Measurements from ENCODE around the gene NTRK1.

Gene NTRK1

DNA sequence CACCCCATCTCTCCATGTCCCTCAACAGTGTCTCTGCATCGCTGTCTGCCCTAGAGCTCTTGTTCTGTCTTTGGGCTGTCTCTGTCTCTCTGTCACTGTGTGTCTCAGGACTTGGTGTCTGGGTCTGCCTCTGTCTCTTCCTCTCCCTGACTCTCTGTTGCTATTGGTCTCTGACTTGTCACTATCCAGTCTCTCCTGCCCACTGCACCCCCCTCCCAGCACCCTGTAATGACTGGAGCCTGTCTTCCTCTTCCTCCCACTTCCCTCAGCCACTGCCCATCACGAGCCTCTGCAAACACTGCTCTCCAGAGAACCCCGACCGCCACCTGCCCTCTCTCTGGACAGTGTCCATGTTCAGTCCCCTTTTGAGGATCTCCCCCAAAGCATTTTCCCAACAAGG, 45.0 kb downstream of the NTRK1 start:
- no peak overlapping the region for H3K4me2 ChIP-seq (ENCODE audit: low read length)
- no peak overlapping the region for H3K27ac ChIP-seq
- H3K9me3 ChIP-seq (ENCODE audit: control insufficient read depth, low read length) = no peaks in the 10 kb centered on the region
- no peak overlapping the region for H3K4me3 ChIP-seq (ENCODE audit: low read depth, low read length)
- no peaks in the 10 kb centered on the region for H3K36me3 ChIP-seq (ENCODE audit: control insufficient read depth, insufficient read depth, low read length)
- TF ChIP-seq, protein P1, sequence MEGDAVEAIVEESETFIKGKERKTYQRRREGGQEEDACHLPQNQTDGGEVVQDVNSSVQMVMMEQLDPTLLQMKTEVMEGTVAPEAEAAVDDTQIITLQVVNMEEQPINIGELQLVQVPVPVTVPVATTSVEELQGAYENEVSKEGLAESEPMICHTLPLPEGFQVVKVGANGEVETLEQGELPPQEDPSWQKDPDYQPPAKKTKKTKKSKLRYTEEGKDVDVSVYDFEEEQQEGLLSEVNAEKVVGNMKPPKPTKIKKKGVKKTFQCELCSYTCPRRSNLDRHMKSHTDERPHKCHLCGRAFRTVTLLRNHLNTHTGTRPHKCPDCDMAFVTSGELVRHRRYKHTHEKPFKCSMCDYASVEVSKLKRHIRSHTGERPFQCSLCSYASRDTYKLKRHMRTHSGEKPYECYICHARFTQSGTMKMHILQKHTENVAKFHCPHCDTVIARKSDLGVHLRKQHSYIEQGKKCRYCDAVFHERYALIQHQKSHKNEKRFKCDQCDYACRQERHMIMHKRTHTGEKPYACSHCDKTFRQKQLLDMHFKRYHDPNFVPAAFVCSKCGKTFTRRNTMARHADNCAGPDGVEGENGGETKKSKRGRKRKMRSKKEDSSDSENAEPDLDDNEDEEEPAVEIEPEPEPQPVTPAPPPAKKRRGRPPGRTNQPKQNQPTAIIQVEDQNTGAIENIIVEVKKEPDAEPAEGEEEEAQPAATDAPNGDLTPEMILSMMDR (IDR thresholded peaks at IDR 0.05) = no peak
- no peaks in the 10 kb centered on the region for H3K27me3 ChIP-seq (ENCODE audit: control insufficient read depth, insufficient read depth, low read length)
- H3K79me2 ChIP-seq = no peaks in the 10 kb centered on the region
- H2AFZ ChIP-seq = no peak overlapping the region
- no peaks in the 10 kb centered on the region for H3K4me1 ChIP-seq
- no peak overlapping the region for H3K9ac ChIP-seq

DNA sequence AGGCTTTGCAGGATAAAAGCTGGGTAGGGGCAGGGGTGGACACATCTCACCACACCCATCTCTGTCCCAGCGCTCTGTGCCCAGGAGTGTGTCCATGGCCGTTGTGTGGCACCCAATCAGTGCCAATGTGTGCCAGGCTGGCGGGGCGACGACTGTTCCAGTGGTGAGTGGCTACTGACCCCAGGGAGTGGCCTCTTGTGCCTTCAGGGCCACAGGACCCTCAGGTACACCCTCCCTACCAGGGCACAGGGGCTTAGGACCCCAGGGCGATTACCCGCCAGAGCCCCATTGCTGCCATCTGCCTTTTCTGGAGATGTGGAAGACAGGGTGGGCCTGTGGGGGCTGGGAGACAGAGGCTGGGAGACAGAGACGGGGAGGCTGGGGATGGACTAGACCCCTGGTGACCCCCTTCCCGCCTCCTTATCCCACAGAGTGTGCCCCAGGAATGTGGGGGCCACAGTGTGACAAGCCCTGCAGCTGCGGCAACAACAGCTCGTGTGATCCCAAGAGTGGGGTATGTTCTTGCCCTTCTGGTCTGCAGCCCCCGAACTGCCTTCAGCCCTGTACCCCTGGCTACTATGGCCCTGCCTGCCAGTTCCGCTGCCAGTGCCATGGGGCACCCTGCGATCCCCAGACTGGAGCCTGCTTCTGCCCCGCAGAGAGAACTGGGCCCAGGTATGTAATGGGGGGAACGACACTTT, 45.7 kb downstream of the NTRK1 start:
- no peak overlapping the region for H3K9ac ChIP-seq
- no peak overlapping the region for H3K27ac ChIP-seq
- TF ChIP-seq, protein P1 (IDR thresholded peaks at IDR 0.05) = no peak
- no peaks in the 10 kb centered on the region for H3K4me1 ChIP-seq
- H3K36me3 ChIP-seq (ENCODE audit: control insufficient read depth, insufficient read depth, low read length) = no peaks in the 10 kb centered on the region
- no peak overlapping the region for H3K4me3 ChIP-seq (ENCODE audit: low read depth, low read length)
- no peak overlapping the region for H2AFZ ChIP-seq
- no peaks in the 10 kb centered on the region for H3K27me3 ChIP-seq (ENCODE audit: control insufficient read depth, insufficient read depth, low read length)
- no peak overlapping the region for H3K4me2 ChIP-seq (ENCODE audit: low read length)
- no peaks in the 10 kb centered on the region for H3K79me2 ChIP-seq
- no peaks in the 10 kb centered on the region for H3K9me3 ChIP-seq (ENCODE audit: control insufficient read depth, low read length)

DNA sequence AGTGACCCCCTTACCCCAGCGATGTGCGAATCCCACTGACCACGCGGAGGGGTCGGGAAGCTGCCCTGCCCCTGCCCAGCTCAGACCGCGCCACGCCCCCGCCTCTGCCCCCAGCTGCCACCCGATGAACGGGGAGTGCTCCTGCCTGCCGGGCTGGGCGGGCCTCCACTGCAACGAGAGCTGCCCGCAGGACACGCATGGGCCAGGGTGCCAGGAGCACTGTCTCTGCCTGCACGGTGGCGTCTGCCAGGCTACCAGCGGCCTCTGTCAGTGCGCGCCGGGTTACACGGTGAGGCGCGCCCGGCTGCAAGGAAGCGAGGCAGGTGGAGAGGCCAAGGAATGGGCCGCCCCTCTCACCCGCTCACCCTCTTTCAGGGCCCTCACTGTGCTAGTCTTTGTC, 47.9 kb downstream of the NTRK1 start:
- H3K27ac ChIP-seq = no peak overlapping the region
- TF ChIP-seq, protein P1 (IDR thresholded peaks at IDR 0.05) = no peak
- H3K4me3 ChIP-seq (ENCODE audit: low read depth, low read length) = no peak overlapping the region
- H3K36me3 ChIP-seq (ENCODE audit: control insufficient read depth, insufficient read depth, low read length) = no peaks in the 10 kb centered on the region
- H3K79me2 ChIP-seq = no peaks in the 10 kb centered on the region
- H3K9me3 ChIP-seq (ENCODE audit: control insufficient read depth, low read length) = no peaks in the 10 kb centered on the region
- no peak overlapping the region for H2AFZ ChIP-seq
- no peaks in the 10 kb centered on the region for H3K27me3 ChIP-seq (ENCODE audit: control insufficient read depth, insufficient read depth, low read length)
- no peaks in the 10 kb centered on the region for H3K4me1 ChIP-seq
- H3K9ac ChIP-seq = no peak overlapping the region
- no peak overlapping the region for H3K4me2 ChIP-seq (ENCODE audit: low read length)

DNA sequence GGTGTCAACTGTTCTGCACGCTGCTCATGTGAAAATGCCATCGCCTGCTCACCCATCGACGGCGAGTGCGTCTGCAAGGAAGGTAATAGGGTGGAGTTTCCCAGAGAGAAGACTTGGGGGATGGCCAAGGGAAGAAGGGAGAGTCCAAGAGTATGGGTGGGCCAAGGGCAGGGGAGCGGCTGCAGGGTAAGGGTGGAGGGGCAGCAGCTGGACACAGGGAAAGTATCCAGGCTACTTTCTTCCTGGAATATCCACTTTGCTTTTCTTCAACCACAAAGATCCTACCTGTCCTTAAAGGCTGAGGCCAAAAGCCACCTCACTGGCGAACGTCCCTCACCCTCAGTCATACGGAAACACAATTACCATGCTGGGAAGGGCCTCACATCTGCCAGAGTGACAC, 48.3 kb downstream of the NTRK1 start:
- Histone ChIP-seq H3K4me1 (no peaks in the 10 kb centered on the region), H3K4me3 (ENCODE audit: low read depth, low read length) (no peak overlapping the region), H3K36me3 (ENCODE audit: control insufficient read depth, insufficient read depth, low read length) (no peaks in the 10 kb centered on the region), H3K79me2 (no peaks in the 10 kb centered on the region), H3K9me3 (ENCODE audit: control insufficient read depth, low read length) (no peaks in the 10 kb centered on the region), H3K9ac (no peak overlapping the region), H3K27me3 (ENCODE audit: control insufficient read depth, insufficient read depth, low read length) (no peaks in the 10 kb centered on the region), H3K27ac (no peak overlapping the region), H3K4me2 (ENCODE audit: low read length) (no peak overlapping the region), H2AFZ (no peak overlapping the region)
- TF ChIP-seq, protein P1 (IDR thresholded peaks at IDR 0.05) = no peak

DNA sequence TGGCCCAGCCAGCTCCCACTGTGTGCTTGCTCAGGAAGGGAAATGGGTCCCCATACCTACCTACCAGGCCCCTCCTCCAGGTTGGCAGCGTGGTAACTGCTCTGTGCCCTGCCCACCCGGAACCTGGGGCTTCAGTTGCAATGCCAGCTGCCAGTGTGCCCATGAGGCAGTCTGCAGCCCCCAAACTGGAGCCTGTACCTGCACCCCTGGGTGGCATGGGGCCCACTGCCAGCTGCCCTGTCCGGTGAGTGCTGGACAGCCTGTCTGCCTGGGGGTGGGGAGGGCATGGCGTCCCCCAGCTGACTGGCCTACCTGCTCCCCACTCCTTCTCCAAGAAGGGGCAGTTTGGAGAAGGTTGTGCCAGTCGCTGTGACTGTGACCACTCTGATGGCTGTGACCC, 49.0 kb downstream of the NTRK1 start:
- H3K27me3 ChIP-seq (ENCODE audit: control insufficient read depth, insufficient read depth, low read length) = no peaks in the 10 kb centered on the region
- no peaks in the 10 kb centered on the region for H3K36me3 ChIP-seq (ENCODE audit: control insufficient read depth, insufficient read depth, low read length)
- H3K4me1 ChIP-seq = no peaks in the 10 kb centered on the region

More for the DNA sequence above, 49.0 kb downstream of the NTRK1 start:
- H3K9me3 ChIP-seq (ENCODE audit: control insufficient read depth, low read length) = no peaks in the 10 kb centered on the region
- H3K4me3 ChIP-seq (ENCODE audit: low read depth, low read length) = no peak overlapping the region
- no peak overlapping the region for H2AFZ ChIP-seq
- H3K4me2 ChIP-seq (ENCODE audit: low read length) = no peak overlapping the region
- no peaks in the 10 kb centered on the region for H3K79me2 ChIP-seq
- TF ChIP-seq, protein P1 (IDR thresholded peaks at IDR 0.05) = no peak
- H3K9ac ChIP-seq = no peak overlapping the region
- no peak overlapping the region for H3K27ac ChIP-seq

Measured in parathyroid adenoma (tissue), 2 donors.